ENCODE results near the gene TTC7B.

TTC7B gene

GRCh38 chr14:90743425-90743824 lies 72.8 kb downstream of the TTC7B start:
- no peak for TF ChIP-seq SIN3A (IDR thresholded peaks at IDR 0.05; ENCODE audit: borderline replicate concordance, insufficient read depth, low read length)
- no peak for TF ChIP-seq TAF1 (IDR thresholded peaks at IDR 0.05; ENCODE audit: borderline replicate concordance, insufficient read depth, low read length)
- TF ChIP-seq FOXP2 (optimal IDR thresholded peaks at IDR 0.05; ENCODE audit: borderline replicate concordance, extremely low read depth, extremely low read length, insufficient read depth): no peak
- TF ChIP-seq REST (IDR thresholded peaks at IDR 0.05; ENCODE audit: insufficient read depth in 1 of 2, low read depth in 2 of 2, low read length in 2 of 2): no peak
- no peak for TF ChIP-seq POLR2AphosphoS5 (IDR thresholded peaks at IDR 0.05; ENCODE audit: low read depth, low read length)

- no peak for TF ChIP-seq POLR2AphosphoS5 (IDR thresholded peaks at IDR 0.05; ENCODE audit: low read depth, low read length)
- no peak for TF ChIP-seq TAF1 (IDR thresholded peaks at IDR 0.05; ENCODE audit: borderline replicate concordance, insufficient read depth, low read length)
- TF ChIP-seq REST (IDR thresholded peaks at IDR 0.05; ENCODE audit: insufficient read depth in 1 of 2, low read depth in 2 of 2, low read length in 2 of 2): no peak
- TF ChIP-seq SIN3A (IDR thresholded peaks at IDR 0.05; ENCODE audit: borderline replicate concordance, insufficient read depth, low read length): no peak
- no peak for TF ChIP-seq FOXP2 (optimal IDR thresholded peaks at IDR 0.05; ENCODE audit: borderline replicate concordance, extremely low read depth, extremely low read length, insufficient read depth)
These were observed 73.5 kb downstream of the TTC7B start for GRCh38 chr14:90742729-90743128.

GRCh38 chr14:90742252-90742651 lies 74.0 kb downstream of the TTC7B start:
- TF ChIP-seq POLR2AphosphoS5 (IDR thresholded peaks at IDR 0.05; ENCODE audit: low read depth, low read length) (no peak), SIN3A (IDR thresholded peaks at IDR 0.05; ENCODE audit: borderline replicate concordance, insufficient read depth, low read length) (no peak), TAF1 (IDR thresholded peaks at IDR 0.05; ENCODE audit: borderline replicate concordance, insufficient read depth, low read length) (no peak), REST (IDR thresholded peaks at IDR 0.05; ENCODE audit: insufficient read depth in 1 of 2, low read depth in 2 of 2, low read length in 2 of 2) (no peak), FOXP2 (optimal IDR thresholded peaks at IDR 0.05; ENCODE audit: borderline replicate concordance, extremely low read depth, extremely low read length, insufficient read depth) (no peak)

GRCh38 chr14:90741682-90741946 lies 74.6 kb downstream of the TTC7B start:
- no peak for TF ChIP-seq TAF1 (IDR thresholded peaks at IDR 0.05; ENCODE audit: borderline replicate concordance, insufficient read depth, low read length)
- no peak for TF ChIP-seq REST (IDR thresholded peaks at IDR 0.05; ENCODE audit: insufficient read depth in 1 of 2, low read depth in 2 of 2, low read length in 2 of 2)
- no peak for TF ChIP-seq POLR2AphosphoS5 (IDR thresholded peaks at IDR 0.05; ENCODE audit: low read depth, low read length)
- no peak for TF ChIP-seq SIN3A (IDR thresholded peaks at IDR 0.05; ENCODE audit: borderline replicate concordance, insufficient read depth, low read length)
- TF ChIP-seq FOXP2 (optimal IDR thresholded peaks at IDR 0.05; ENCODE audit: borderline replicate concordance, extremely low read depth, extremely low read length, insufficient read depth): no peak
